Bronchial epithelial cell (primary cell): ENCODE measurements around the gene CFAP69. TPM values are rescaled to one million over a fixed set of nuclear protein-coding genes. Genes with fewer than 3 reads are reported as not detected.

Experiments
- DNase-seq: peaks from one replicate; pipeline ENCODE4 v3.0.0-alpha.2; 2010; ENCODE audit warnings: low read depth
- FAIRE-seq: peaks from 2 replicates; lab custom pipeline; 2011; peaks lifted over from hg19 to GRCh38; lab: Jason Lieb, UNC
- H3K27me3 ChIP-seq: 2 replicates; pipeline ENCODE4 v1.5.1; 2011; ENCODE audit warnings: low read length; ENCODE audit not compliant: control insufficient read depth, insufficient read depth
- H3K36me3 ChIP-seq: 2 replicates; pipeline ENCODE4 v1.5.1; 2011; ENCODE audit warnings: low read length; ENCODE audit not compliant: control insufficient read depth, insufficient read depth
- H3K4me3 ChIP-seq: 2 replicates; pipeline ENCODE4 v1.5.1; 2011; ENCODE audit warnings: mild to moderate bottlenecking, low read depth, low read length, control low read depth
- total RNA-seq: library from RNA; depleted of rRNA; stranded (reverse); fragments of >200 nt; gene quantifications from 2 replicates; pipeline ENCODE4 v1.2.1, GENCODE V29; 2014
- TF ChIP-seq, protein P1 (sequence below): IDR thresholded peaks from 2 replicates; pipeline ENCODE4 v1.5.1; 2011; ENCODE audit warnings: mild to moderate bottlenecking, moderate library complexity, low read length, control low read depth, inconsistent platforms; ENCODE audit not compliant: insufficient read depth, severe bottlenecking

The CFAP69 gene
- total RNA-seq, 1 donor from 2014 or later, result 0.53 TPM

DNA sequence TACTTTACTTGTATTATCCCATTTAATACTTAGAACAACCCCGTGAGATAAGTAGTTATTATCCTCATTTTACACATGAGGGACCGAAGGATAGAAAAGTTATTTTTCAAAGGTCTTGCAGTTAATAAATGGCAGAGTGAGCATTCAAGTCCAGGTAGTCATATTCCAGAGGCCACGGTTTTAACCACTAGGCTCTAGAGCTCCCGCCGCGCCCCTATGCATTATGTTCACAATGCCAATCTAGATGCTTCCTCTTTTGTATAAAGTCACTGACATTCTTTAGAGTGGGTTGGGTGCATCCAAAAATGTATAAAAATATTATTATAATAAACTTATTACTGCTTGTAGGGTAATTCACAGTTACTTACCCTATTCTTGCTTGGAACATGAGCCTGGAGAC lies 11.4 kb upstream of the CFAP69 start:
- FAIRE-seq (no peak), DNase-seq (no peak)
- Histone ChIP-seq H3K4me3 (no peak overlapping the region), H3K36me3 (no peaks in the 10 kb centered on the region), H3K27me3 (no peaks in the 10 kb centered on the region)
- TF ChIP-seq, protein P1, sequence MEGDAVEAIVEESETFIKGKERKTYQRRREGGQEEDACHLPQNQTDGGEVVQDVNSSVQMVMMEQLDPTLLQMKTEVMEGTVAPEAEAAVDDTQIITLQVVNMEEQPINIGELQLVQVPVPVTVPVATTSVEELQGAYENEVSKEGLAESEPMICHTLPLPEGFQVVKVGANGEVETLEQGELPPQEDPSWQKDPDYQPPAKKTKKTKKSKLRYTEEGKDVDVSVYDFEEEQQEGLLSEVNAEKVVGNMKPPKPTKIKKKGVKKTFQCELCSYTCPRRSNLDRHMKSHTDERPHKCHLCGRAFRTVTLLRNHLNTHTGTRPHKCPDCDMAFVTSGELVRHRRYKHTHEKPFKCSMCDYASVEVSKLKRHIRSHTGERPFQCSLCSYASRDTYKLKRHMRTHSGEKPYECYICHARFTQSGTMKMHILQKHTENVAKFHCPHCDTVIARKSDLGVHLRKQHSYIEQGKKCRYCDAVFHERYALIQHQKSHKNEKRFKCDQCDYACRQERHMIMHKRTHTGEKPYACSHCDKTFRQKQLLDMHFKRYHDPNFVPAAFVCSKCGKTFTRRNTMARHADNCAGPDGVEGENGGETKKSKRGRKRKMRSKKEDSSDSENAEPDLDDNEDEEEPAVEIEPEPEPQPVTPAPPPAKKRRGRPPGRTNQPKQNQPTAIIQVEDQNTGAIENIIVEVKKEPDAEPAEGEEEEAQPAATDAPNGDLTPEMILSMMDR, result no peak

DNA sequence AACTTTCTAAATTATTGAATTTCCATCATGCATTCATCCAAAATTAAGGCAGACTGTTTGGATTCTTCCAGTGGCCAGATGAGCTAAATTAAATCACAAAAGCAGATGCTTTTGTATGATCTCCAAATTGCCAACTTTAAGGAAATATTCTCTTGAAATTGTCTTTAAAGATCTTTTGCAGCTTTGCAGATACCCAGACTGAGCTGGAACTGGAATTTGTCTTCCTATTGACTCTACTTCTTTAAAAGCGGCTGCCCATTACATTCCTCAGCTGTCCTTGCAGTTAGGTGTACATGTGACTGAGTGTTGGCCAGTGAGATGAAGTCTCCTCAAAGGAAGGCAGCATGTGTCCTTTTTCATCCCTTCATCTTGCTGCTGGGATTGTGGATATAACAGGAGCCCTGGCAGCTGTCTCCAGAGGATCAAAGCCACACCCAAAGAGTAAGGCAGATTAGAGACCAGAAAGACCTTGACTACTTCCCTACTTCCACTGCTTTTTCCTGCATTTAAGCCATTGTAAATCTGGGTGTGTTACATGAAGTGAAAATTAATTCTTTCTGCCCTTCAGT lies 8.2 kb upstream of the CFAP69 start:
- FAIRE-seq (peak; percentile 50), DNase-seq (no peak)
- TF ChIP-seq, protein P1, result no peak

DNA sequence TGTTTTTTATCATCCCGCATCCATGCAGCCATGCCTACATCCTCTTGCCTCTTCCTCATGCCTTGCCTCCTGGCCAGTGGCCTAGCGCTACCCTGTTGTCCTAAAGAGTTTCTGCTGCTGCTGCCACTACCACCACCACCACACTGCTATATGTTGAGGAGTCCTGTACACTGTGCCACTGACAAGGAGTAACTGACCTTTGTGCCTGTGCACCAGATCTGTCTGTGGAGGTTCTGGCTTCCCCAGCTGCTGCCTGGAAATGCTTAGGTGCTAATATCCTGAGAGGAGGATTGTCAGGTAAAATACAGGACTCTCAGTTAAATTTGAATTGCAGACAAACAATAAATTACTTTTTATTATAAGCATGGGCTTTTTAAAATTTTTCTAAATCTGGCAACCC lies 7.0 kb upstream of the CFAP69 start:
- Histone ChIP-seq H3K27me3 (no peaks in the 10 kb centered on the region), H3K36me3 (no peaks in the 10 kb centered on the region), H3K4me3 (no peak overlapping the region)
- FAIRE-seq, result no peak
- TF ChIP-seq, protein P1, result no peak
- no peak for DNase-seq

More for the DNA sequence above, 8.2 kb upstream of the CFAP69 start:
- H3K4me3 ChIP-seq, result no peak overlapping the region
- H3K36me3 ChIP-seq, result no peaks in the 10 kb centered on the region
- no peaks in the 10 kb centered on the region for H3K27me3 ChIP-seq

DNA sequence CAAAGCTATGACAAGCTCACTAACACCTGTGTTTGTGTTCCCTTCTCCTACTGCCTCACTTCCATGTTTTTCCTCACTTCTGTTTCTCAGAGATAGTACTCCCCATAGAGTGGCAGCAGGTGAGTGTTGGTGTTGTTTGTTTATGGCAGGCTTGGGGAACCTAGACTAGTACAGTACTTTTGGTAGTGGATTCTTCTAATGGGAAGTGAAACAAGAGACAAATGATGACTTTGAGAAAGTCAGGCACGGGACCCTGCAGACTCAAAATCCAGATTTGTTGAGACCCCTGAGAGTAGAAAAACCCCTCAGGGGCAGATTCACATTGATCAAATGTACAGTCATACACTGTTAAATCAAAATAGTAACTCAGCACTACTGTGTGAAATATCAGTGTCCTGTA lies 6.4 kb upstream of the CFAP69 start:
- Histone ChIP-seq H3K36me3 (no peaks in the 10 kb centered on the region), H3K4me3 (no peak overlapping the region), H3K27me3 (no peaks in the 10 kb centered on the region)
- FAIRE-seq, result no peak
- no peak for DNase-seq
- TF ChIP-seq, protein P1, result no peak

DNA sequence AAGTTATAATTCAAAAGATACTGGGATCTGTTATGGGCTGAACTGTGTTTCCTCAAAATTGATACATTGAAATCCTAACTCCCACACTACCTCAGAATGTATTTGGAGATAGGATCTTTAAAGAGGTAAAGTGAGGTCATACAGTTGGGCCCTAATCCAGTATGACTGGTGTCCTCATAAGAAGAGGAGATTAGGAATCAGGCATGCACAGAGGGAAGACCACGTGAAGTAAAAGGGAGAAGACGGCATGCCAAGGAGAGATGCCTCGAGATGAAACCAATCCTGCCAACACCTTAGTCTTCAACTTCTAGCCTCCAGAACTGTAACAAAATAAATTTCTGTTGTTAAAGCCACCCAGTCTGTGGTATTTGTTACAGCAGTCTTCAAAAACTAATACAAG lies 5.9 kb upstream of the CFAP69 start:
- Histone ChIP-seq H3K27me3 (no peaks in the 10 kb centered on the region), H3K36me3 (no peaks in the 10 kb centered on the region), H3K4me3 (no peak overlapping the region)
- no peak for DNase-seq
- TF ChIP-seq, protein P1, result no peak
- FAIRE-seq, result no peak
